Fibroblast of lung (primary cell): ENCODE data around the gene PTPRM. TPM values are rescaled to one million over a fixed set of nuclear protein-coding genes. Genes with fewer than 3 reads are reported as not detected.
A peak's percentile ranks its signal among the peaks of the same experiment; 100 is the strongest.

ENCODE experiments used
- DNase-seq, 2 donors: peaks; one replicate each; pipeline versions ENCODE4 v3.0.0 to v3.0.0-alpha.2; 2010; ENCODE audit warnings: low read depth in 2 of 2
- H2AFZ ChIP-seq: 2 replicates; pipeline ENCODE4 v1.5.1; 2012; ENCODE audit warnings: low read length, control low read depth, inconsistent platforms
- H3K27ac ChIP-seq: 2 replicates; pipeline ENCODE4 v1.5.1; 2011; ENCODE audit warnings: low read length, control low read depth; ENCODE audit not compliant: insufficient read depth
- H3K27me3 ChIP-seq: 2 replicates; pipeline ENCODE4 v1.5.1; 2011; ENCODE audit warnings: mild to moderate bottlenecking, low read length; ENCODE audit not compliant: control insufficient read depth, insufficient read depth
- H3K36me3 ChIP-seq: 2 replicates; pipeline ENCODE4 v1.5.1; 2011; ENCODE audit warnings: low read length; ENCODE audit not compliant: control insufficient read depth, insufficient read depth
- H3K4me1 ChIP-seq: 2 replicates; pipeline ENCODE4 v1.5.1; 2011; ENCODE audit warnings: low read length; ENCODE audit not compliant: control insufficient read depth, insufficient read depth; ENCODE audit errors: extremely low read depth
- H3K4me2 ChIP-seq: 2 replicates; pipeline ENCODE4 v1.5.1; 2011; ENCODE audit warnings: low read length, control low read depth; ENCODE audit not compliant: insufficient read depth; ENCODE audit errors: extremely low read depth
- H3K4me3 ChIP-seq, 4 experiments: fragments of 200-600 bp in 1 of 4; sonication (generic) in 1 of 4; replicated peaks in 1 of 4; 2 replicates each; pipeline ENCODE4 v1.5.1; 2011 to 2016; ENCODE audit warnings: low read length in 4 of 4, low read depth in 3 of 4, mild to moderate bottlenecking in 3 of 4, control low read depth in 2 of 4, inconsistent platforms in 1 of 4, mixed read lengths in 1 of 4; ENCODE audit not compliant: insufficient read depth in 1 of 4; ENCODE audit errors: control extremely low read depth in 1 of 4
- H3K79me2 ChIP-seq: 2 replicates; pipeline ENCODE4 v1.5.1; 2012; ENCODE audit warnings: mild to moderate bottlenecking, low read length, inconsistent platforms; ENCODE audit not compliant: control insufficient read depth, insufficient read depth
- H3K9ac ChIP-seq: 2 replicates; pipeline ENCODE4 v1.5.1; 2011; ENCODE audit warnings: mild to moderate bottlenecking, low read length, control low read depth; ENCODE audit not compliant: insufficient read depth
- H3K9me3 ChIP-seq: 2 replicates; pipeline ENCODE4 v1.5.1; 2012; ENCODE audit warnings: low read depth, low read length; ENCODE audit not compliant: control insufficient read depth, insufficient read depth
- H4K20me1 ChIP-seq: 2 replicates; pipeline ENCODE4 v1.5.1; 2011; ENCODE audit warnings: low read length; ENCODE audit not compliant: control insufficient read depth, insufficient read depth; ENCODE audit errors: extremely low read depth
- EZH2 ChIP-seq: IDR thresholded peaks from 2 replicates; pipeline ENCODE4 v1.5.1; 2012; ENCODE audit warnings: low read length, control low read depth, mild to moderate bottlenecking; ENCODE audit errors: missing control alignments
- polyA plus RNA-seq, 2 donors: library from polyadenylated mRNA; depleted of rRNA in 1 of 2; stranded (reverse) in 1 of 2; unstranded in 1 of 2; fragments of >200 nt; gene quantifications; 2 replicates each; pipeline ENCODE4 v1.2.1, GENCODE V29; 2011 to 2012; ENCODE audit warnings: missing spikeins in 1 of 2
- total RNA-seq: library from RNA; depleted of rRNA; stranded (reverse); fragments of >200 nt; gene quantifications from 2 replicates; pipeline ENCODE4 v1.2.1, GENCODE V29; 2014
- TF ChIP-seq, protein P1 (sequence below), 2 donors: IDR thresholded peaks in 1 of 2; conservative IDR thresholded peaks in 1 of 2; 1 replicate in 1 of 2; 2 replicates in 1 of 2; pipeline ENCODE4 v1.5.1; 2011 to 2012; ENCODE audit warnings: low read length in 2 of 2, control low read depth in 1 of 2, inconsistent platforms in 1 of 2, low read depth in 1 of 2, mild to moderate bottlenecking in 1 of 2

PTPRM gene
- total and polyA plus RNA-seq, 2 donors (not counting 1 experiment from before 2014, with no cell fraction given): 86.6 to 87.0 TPM

DNA sequence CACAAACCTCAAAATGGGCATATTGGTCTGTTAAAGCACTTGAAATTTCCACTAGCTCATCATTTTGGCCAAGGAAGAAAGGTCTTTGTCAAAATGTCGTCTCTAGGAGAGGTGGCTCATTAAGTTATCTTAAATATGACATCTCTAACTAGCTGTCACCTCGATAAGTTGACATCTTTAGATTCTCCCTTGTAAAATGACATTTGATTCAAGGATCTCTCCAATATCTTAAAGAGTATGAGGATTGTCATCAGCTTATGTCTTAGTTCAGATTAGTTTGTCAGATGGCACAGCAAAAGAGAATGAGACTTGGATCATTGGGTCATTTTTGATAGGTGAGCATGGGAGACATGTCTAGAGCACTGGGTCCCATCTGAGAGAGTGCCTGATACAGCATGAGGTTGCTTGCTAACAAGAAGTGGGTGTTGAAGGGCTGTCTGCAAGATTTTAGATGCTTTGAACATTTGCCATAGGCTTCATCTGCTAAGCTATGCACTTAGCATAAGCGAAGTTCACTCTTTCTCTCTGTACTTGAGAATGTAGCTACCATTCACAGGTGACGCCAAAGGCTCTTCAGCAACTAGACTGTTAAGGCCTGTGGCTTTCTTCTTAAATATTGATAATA is 12.9 kb downstream of the PTPRM start:
- Histone ChIP-seq H3K4me3 (no peak overlapping the region), H4K20me1 (no peaks in the 10 kb centered on the region), H3K9me3 (no peaks in the 10 kb centered on the region), H3K27ac (no peak overlapping the region), H2AFZ (no peak overlapping the region), H3K4me2 (no peak overlapping the region), H3K27me3 (no peaks in the 10 kb centered on the region), H3K36me3 (no peaks in the 10 kb centered on the region), H3K79me2 (no peaks in the 10 kb centered on the region), H3K4me1 (peaks cover 17% of the 10 kb centered on the region), H3K9ac (no peak overlapping the region)
- DNase-seq: no peak
- no peak for TF ChIP-seq EZH2
- TF ChIP-seq, protein P1, sequence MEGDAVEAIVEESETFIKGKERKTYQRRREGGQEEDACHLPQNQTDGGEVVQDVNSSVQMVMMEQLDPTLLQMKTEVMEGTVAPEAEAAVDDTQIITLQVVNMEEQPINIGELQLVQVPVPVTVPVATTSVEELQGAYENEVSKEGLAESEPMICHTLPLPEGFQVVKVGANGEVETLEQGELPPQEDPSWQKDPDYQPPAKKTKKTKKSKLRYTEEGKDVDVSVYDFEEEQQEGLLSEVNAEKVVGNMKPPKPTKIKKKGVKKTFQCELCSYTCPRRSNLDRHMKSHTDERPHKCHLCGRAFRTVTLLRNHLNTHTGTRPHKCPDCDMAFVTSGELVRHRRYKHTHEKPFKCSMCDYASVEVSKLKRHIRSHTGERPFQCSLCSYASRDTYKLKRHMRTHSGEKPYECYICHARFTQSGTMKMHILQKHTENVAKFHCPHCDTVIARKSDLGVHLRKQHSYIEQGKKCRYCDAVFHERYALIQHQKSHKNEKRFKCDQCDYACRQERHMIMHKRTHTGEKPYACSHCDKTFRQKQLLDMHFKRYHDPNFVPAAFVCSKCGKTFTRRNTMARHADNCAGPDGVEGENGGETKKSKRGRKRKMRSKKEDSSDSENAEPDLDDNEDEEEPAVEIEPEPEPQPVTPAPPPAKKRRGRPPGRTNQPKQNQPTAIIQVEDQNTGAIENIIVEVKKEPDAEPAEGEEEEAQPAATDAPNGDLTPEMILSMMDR (conservative IDR thresholded peaks at IDR 0.05 in 1 of 2, IDR thresholded peaks at IDR 0.05 in 1 of 2; ENCODE audit: low read depth in 1 of 2, low read length in 2 of 2): no peak

- DNase-seq: peak in 1 of 2 donors; percentile 42
- Histone ChIP-seq H3K79me2 (no peaks in the 10 kb centered on the region), H4K20me1 (no peaks in the 10 kb centered on the region), H3K27ac (no peak overlapping the region), H3K4me3 (no peak overlapping the region), H3K27me3 (no peaks in the 10 kb centered on the region), H3K4me1 (peaks cover under 1% of the 10 kb centered on the region), H3K36me3 (no peaks in the 10 kb centered on the region), H3K9ac (no peak overlapping the region), H2AFZ (no peak overlapping the region), H3K9me3 (no peaks in the 10 kb centered on the region), H3K4me2 (no peak overlapping the region)
- no peak for TF ChIP-seq EZH2
- TF ChIP-seq, protein P1 (conservative IDR thresholded peaks at IDR 0.05 in 1 of 2, IDR thresholded peaks at IDR 0.05 in 1 of 2; ENCODE audit: low read depth in 1 of 2, low read length in 2 of 2): no peak
These were observed 17.6 kb downstream of the PTPRM start for GRCh38 chr18:7584646-7585275.

GRCh38 chr18:7585276-7585670 is 18.2 kb downstream of the PTPRM start:
- H3K36me3 ChIP-seq: no peaks in the 10 kb centered on the region
- H3K27ac ChIP-seq: no peak overlapping the region
- DNase-seq: peak in 1 of 2 donors; percentile 52
- no peak overlapping the region for H3K4me3 ChIP-seq
- H4K20me1 ChIP-seq: no peaks in the 10 kb centered on the region
- H3K27me3 ChIP-seq: no peaks in the 10 kb centered on the region
- no peaks in the 10 kb centered on the region for H3K79me2 ChIP-seq
- no peak overlapping the region for H3K4me2 ChIP-seq
- H3K9me3 ChIP-seq: no peaks in the 10 kb centered on the region
- TF ChIP-seq, protein P1 (conservative IDR thresholded peaks at IDR 0.05 in 1 of 2, IDR thresholded peaks at IDR 0.05 in 1 of 2; ENCODE audit: low read depth in 1 of 2, low read length in 2 of 2): no peak
- TF ChIP-seq EZH2: no peak
- H3K9ac ChIP-seq: no peak overlapping the region
- no peaks in the 10 kb centered on the region for H3K4me1 ChIP-seq
- H2AFZ ChIP-seq: no peak overlapping the region
